Fibroblast of lung (primary cell): Measurements from ENCODE around the gene MSN. TPM values are rescaled to one million over a fixed set of nuclear protein-coding genes. Genes with fewer than 3 reads are reported as not detected.

Experiments used
- DNase-seq, 2 donors: peaks; one replicate each; pipeline versions ENCODE4 v3.0.0 to v3.0.0-alpha.2; 2010; ENCODE audit warnings: low read depth in 2 of 2
- H2AFZ ChIP-seq: 2 replicates; pipeline ENCODE4 v1.5.1; 2012; ENCODE audit warnings: low read length, control low read depth, inconsistent platforms
- H3K27ac ChIP-seq: 2 replicates; pipeline ENCODE4 v1.5.1; 2011; ENCODE audit warnings: low read length, control low read depth; ENCODE audit not compliant: insufficient read depth
- H3K27me3 ChIP-seq: 2 replicates; pipeline ENCODE4 v1.5.1; 2011; ENCODE audit warnings: mild to moderate bottlenecking, low read length; ENCODE audit not compliant: control insufficient read depth, insufficient read depth
- H3K36me3 ChIP-seq: 2 replicates; pipeline ENCODE4 v1.5.1; 2011; ENCODE audit warnings: low read length; ENCODE audit not compliant: control insufficient read depth, insufficient read depth
- H3K4me1 ChIP-seq: 2 replicates; pipeline ENCODE4 v1.5.1; 2011; ENCODE audit warnings: low read length; ENCODE audit not compliant: control insufficient read depth, insufficient read depth; ENCODE audit errors: extremely low read depth
- H3K4me2 ChIP-seq: 2 replicates; pipeline ENCODE4 v1.5.1; 2011; ENCODE audit warnings: low read length, control low read depth; ENCODE audit not compliant: insufficient read depth; ENCODE audit errors: extremely low read depth
- H3K4me3 ChIP-seq, 4 experiments: fragments of 200-600 bp in 1 of 4; sonication (generic) in 1 of 4; replicated peaks in 1 of 4; 2 replicates each; pipeline ENCODE4 v1.5.1; 2011 to 2016; ENCODE audit warnings: low read length in 4 of 4, low read depth in 3 of 4, mild to moderate bottlenecking in 3 of 4, control low read depth in 2 of 4, inconsistent platforms in 1 of 4, mixed read lengths in 1 of 4; ENCODE audit not compliant: insufficient read depth in 1 of 4; ENCODE audit errors: control extremely low read depth in 1 of 4
- H3K79me2 ChIP-seq: 2 replicates; pipeline ENCODE4 v1.5.1; 2012; ENCODE audit warnings: mild to moderate bottlenecking, low read length, inconsistent platforms; ENCODE audit not compliant: control insufficient read depth, insufficient read depth
- H3K9ac ChIP-seq: 2 replicates; pipeline ENCODE4 v1.5.1; 2011; ENCODE audit warnings: mild to moderate bottlenecking, low read length, control low read depth; ENCODE audit not compliant: insufficient read depth
- H3K9me3 ChIP-seq: 2 replicates; pipeline ENCODE4 v1.5.1; 2012; ENCODE audit warnings: low read depth, low read length; ENCODE audit not compliant: control insufficient read depth, insufficient read depth
- H4K20me1 ChIP-seq: 2 replicates; pipeline ENCODE4 v1.5.1; 2011; ENCODE audit warnings: low read length; ENCODE audit not compliant: control insufficient read depth, insufficient read depth; ENCODE audit errors: extremely low read depth
- CTCF ChIP-seq, 2 donors: IDR thresholded peaks in 1 of 2; conservative IDR thresholded peaks in 1 of 2; 1 replicate in 1 of 2; 2 replicates in 1 of 2; pipeline ENCODE4 v1.5.1; 2011 to 2012; ENCODE audit warnings: low read length in 2 of 2, control low read depth in 1 of 2, inconsistent platforms in 1 of 2, low read depth in 1 of 2, mild to moderate bottlenecking in 1 of 2
- EZH2 ChIP-seq: IDR thresholded peaks from 2 replicates; pipeline ENCODE4 v1.5.1; 2012; ENCODE audit warnings: low read length, control low read depth, mild to moderate bottlenecking; ENCODE audit errors: missing control alignments
- polyA plus RNA-seq, 2 donors: library from polyadenylated mRNA; depleted of rRNA in 1 of 2; stranded (reverse) in 1 of 2; unstranded in 1 of 2; fragments of >200 nt; gene quantifications; 2 replicates each; pipeline ENCODE4 v1.2.1, GENCODE V29; 2011 to 2012; ENCODE audit warnings: missing spikeins in 1 of 2
- total RNA-seq: library from RNA; depleted of rRNA; stranded (reverse); fragments of >200 nt; gene quantifications from 2 replicates; pipeline ENCODE4 v1.2.1, GENCODE V29; 2014

Gene MSN
- total and polyA plus RNA-seq, 2 donors (not counting 1 experiment from before 2014, with no cell fraction given): 148 to 488 TPM

- TF ChIP-seq CTCF (conservative IDR thresholded peaks at IDR 0.05 in 1 of 2, IDR thresholded peaks at IDR 0.05 in 1 of 2; ENCODE audit: low read depth in 1 of 2, low read length in 2 of 2): no peak
- no peak for TF ChIP-seq EZH2
- no peak overlapping the region for H3K9ac ChIP-seq
- H3K79me2 ChIP-seq: peaks cover 93% of the 10 kb centered on the region
- no peaks in the 10 kb centered on the region for H3K27me3 ChIP-seq
- H3K27ac ChIP-seq: no peak overlapping the region
- no peak overlapping the region for H2AFZ ChIP-seq
- peaks cover 5% of the 10 kb centered on the region for H4K20me1 ChIP-seq
- no peak overlapping the region for H3K4me2 ChIP-seq
- H3K4me3 ChIP-seq: no peak overlapping the region
- DNase-seq: no peak
- H3K4me1 ChIP-seq: peaks cover 16% of the 10 kb centered on the region
- H3K36me3 ChIP-seq: no peaks in the 10 kb centered on the region
- no peaks in the 10 kb centered on the region for H3K9me3 ChIP-seq
Observed at GRCh38 chrX:65689377-65689776, 21.9 kb downstream of the MSN start.

GRCh38 chrX:65690057-65690855 is 22.8 kb downstream of the MSN start:
- peak overlapping the region; percentile 7 for H3K9ac ChIP-seq

More at GRCh38 chrX:65690057-65690855, 22.8 kb downstream of the MSN start:
- Histone ChIP-seq H3K79me2 (peaks cover 93% of the 10 kb centered on the region), H3K4me1 (peaks cover 20% of the 10 kb centered on the region), H3K36me3 (no peaks in the 10 kb centered on the region), H3K27ac (peak overlapping the region; percentile 59), H3K9me3 (no peaks in the 10 kb centered on the region), H3K4me2 (no peak overlapping the region), H3K27me3 (no peaks in the 10 kb centered on the region), H2AFZ (no peak overlapping the region), H3K4me3 (no peak overlapping the region), H4K20me1 (peaks cover 5% of the 10 kb centered on the region)
- no peak for TF ChIP-seq EZH2
- no peak for TF ChIP-seq CTCF (conservative IDR thresholded peaks at IDR 0.05 in 1 of 2, IDR thresholded peaks at IDR 0.05 in 1 of 2; ENCODE audit: low read depth in 1 of 2, low read length in 2 of 2)
- peak; percentile 53 to 86 for DNase-seq
